WTC11 (cell line): ENCODE data around the gene FALEC. TPM values are rescaled to one million over a fixed set of nuclear protein-coding genes. Genes with fewer than 3 reads are reported as not detected.

ENCODE experiments used
- ATAC-seq: fragments of 200-7000 bp; cut with Tn5 transposase; 2 replicates; pipeline ENCODE4 v1.10.0; 2021; ENCODE audit warnings: mild to moderate bottlenecking, moderate library complexity
- CTCF ChIA-PET: fragments of 300-600 bp; sonication (Branson Sonifier 250); formaldehyde crosslinking; loops from one replicate; lab custom pipeline; 2021; ENCODE audit warnings: antibody characterized with exemption; lab: Charles Lee
- POLR2A ChIA-PET: fragments of 350-600 bp; sonication (Branson Sonifier 250); formaldehyde crosslinking; loops from one replicate; lab custom pipeline; 2021; ENCODE audit warnings: antibody characterized with exemption; lab: Charles Lee
- DNase-seq: peaks from one replicate; pipeline ENCODE4 v3.0.0; 2021; ENCODE audit warnings: low spot score
- H3K27ac Mint-ChIP-seq: 2 replicates; pipeline ENCODE4 v1.8.0; 2021; ENCODE audit warnings: mixed read lengths
- H3K27me3 Mint-ChIP-seq: 2 replicates; pipeline ENCODE4 v1.8.0; 2021; ENCODE audit warnings: low read depth, mild to moderate bottlenecking, moderate library complexity, mixed read lengths
- H3K36me3 Mint-ChIP-seq: 2 replicates; pipeline ENCODE4 v1.8.0; 2021; ENCODE audit warnings: mixed read lengths
- H3K4me1 Mint-ChIP-seq: 2 replicates; pipeline ENCODE4 v1.8.0; 2022; ENCODE audit warnings: mixed read lengths
- H3K4me3 Mint-ChIP-seq: 2 replicates; pipeline ENCODE4 v1.8.0; 2021; ENCODE audit warnings: mild to moderate bottlenecking, moderate library complexity, mixed read lengths
- H3K9me3 Mint-ChIP-seq: 2 replicates; pipeline ENCODE4 v1.8.0; 2021; ENCODE audit warnings: mixed read lengths
- CBFB ChIP-seq: sonication (generic); formaldehyde crosslinking; IDR thresholded peaks from 2 replicates; pipeline ENCODE4 v1.8.1; 2022; ENCODE audit warnings: mild to moderate bottlenecking, low read depth, missing genetic modification reagents
- CREB1 ChIP-seq: sonication (generic); formaldehyde crosslinking; IDR thresholded peaks from 2 replicates; pipeline ENCODE4 v1.8.0; 2023; ENCODE audit warnings: mild to moderate bottlenecking, missing genetic modification reagents
- CREM ChIP-seq: sonication (generic); formaldehyde crosslinking; IDR thresholded peaks from 2 replicates; pipeline ENCODE4 v1.8.1; 2022; ENCODE audit warnings: mild to moderate bottlenecking, missing genetic modification reagents, moderate library complexity
- FOXJ3 ChIP-seq: sonication (generic); formaldehyde crosslinking; IDR thresholded peaks from 2 replicates; pipeline ENCODE4 v1.9.0; 2021; ENCODE audit warnings: missing genetic modification reagents, mild to moderate bottlenecking, borderline replicate concordance
- GRHL2 ChIP-seq: fragments of 250-450 bp; sonication (Bioruptor Pico); IDR thresholded peaks from 2 replicates; pipeline ENCODE4 v1.8.0; 2022; ENCODE audit warnings: mild to moderate bottlenecking, moderate library complexity; ENCODE audit not compliant: insufficient replicate concordance, severe bottlenecking
- KAT7 ChIP-seq: sonication (generic); formaldehyde crosslinking; IDR thresholded peaks from 2 replicates; pipeline ENCODE4 v1.8.1; 2023; ENCODE audit warnings: missing genetic modification reagents, mild to moderate bottlenecking, borderline replicate concordance
- SMAD3 ChIP-seq: sonication (generic); formaldehyde crosslinking; IDR thresholded peaks from 2 replicates; pipeline ENCODE4 v1.8.0; 2022; ENCODE audit warnings: missing genetic modification reagents, mild to moderate bottlenecking, borderline replicate concordance
- TEAD1 ChIP-seq: sonication (generic); formaldehyde crosslinking; IDR thresholded peaks from 2 replicates; pipeline ENCODE4 v1.8.0; 2022; ENCODE audit warnings: mild to moderate bottlenecking, missing genetic modification reagents
- TEAD4 ChIP-seq: sonication (generic); formaldehyde crosslinking; IDR thresholded peaks from 2 replicates; pipeline ENCODE4 v1.8.0; 2022; ENCODE audit warnings: mild to moderate bottlenecking, missing genetic modification reagents
- TP53 ChIP-seq: sonication (generic); formaldehyde crosslinking; IDR thresholded peaks from 2 replicates; pipeline ENCODE4 v1.8.1; 2023; ENCODE audit warnings: mild to moderate bottlenecking, missing genetic modification reagents
- ZNF232 ChIP-seq: sonication (generic); formaldehyde crosslinking; IDR thresholded peaks from 2 replicates; pipeline ENCODE4 v1.8.0; 2022; ENCODE audit warnings: mild to moderate bottlenecking, missing genetic modification reagents
- ZNF416 ChIP-seq: fragments of 250-450 bp; sonication (Bioruptor Pico); IDR thresholded peaks from 2 replicates; pipeline ENCODE4 v1.9.0; 2021; ENCODE audit warnings: mild to moderate bottlenecking, inconsistent platforms
- total RNA-seq: library from RNA; stranded (reverse); gene quantifications from 3 replicates; pipeline ENCODE4 v1.2.3, GENCODE V29; 2021
- TF ChIP-seq, protein P1 (sequence below): sonication (generic); formaldehyde crosslinking; IDR thresholded peaks from 2 replicates; pipeline ENCODE4 v1.8.1; 2023; ENCODE audit warnings: mild to moderate bottlenecking, missing genetic modification reagents
- TF ChIP-seq, protein P2 (sequence below): fragments of 250-450 bp; sonication (Bioruptor Pico); IDR thresholded peaks from 2 replicates; pipeline ENCODE4 v1.9.0; 2021; ENCODE audit warnings: mild to moderate bottlenecking
- TF ChIP-seq, protein P3 (sequence below): sonication (generic); formaldehyde crosslinking; IDR thresholded peaks from 2 replicates; pipeline ENCODE4 v1.8.1; 2023; ENCODE audit warnings: mild to moderate bottlenecking, moderate library complexity, missing genetic modification reagents
- TF ChIP-seq, protein P4 (sequence below): sonication (generic); formaldehyde crosslinking; IDR thresholded peaks from 2 replicates; pipeline ENCODE4 v1.8.1; 2023; ENCODE audit warnings: mild to moderate bottlenecking, missing genetic modification reagents
- TF ChIP-seq, protein P5 (sequence below): sonication (generic); formaldehyde crosslinking; conservative IDR thresholded peaks from 2 replicates; pipeline ENCODE4 v1.8.1; 2022; ENCODE audit warnings: mild to moderate bottlenecking, missing genetic modification reagents

The FALEC gene
- total RNA-seq, 1 experiment from 2014 or later: 1.2 TPM

DNA sequence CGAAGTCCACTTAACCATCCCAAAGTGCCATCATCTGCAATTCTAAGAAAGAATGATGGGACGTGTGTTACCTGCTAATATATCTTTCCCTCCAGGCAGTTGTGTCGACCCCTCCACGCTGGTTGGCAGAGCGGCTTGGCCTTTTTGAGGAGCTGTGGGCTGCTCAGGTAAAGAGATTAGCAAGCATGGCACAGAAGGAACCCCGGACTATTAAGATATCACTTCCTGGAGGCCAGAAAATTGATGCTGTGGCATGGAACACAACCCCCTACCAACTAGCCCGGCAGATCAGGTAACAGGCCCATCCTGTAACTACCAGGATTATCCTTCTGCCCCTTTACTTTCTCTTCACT, 27.8 kb upstream of the FALEC start:
- no peak for ATAC-seq
- CTCF ChIA-PET: interaction anchor here (1.5 to 2.7 kb wide), 3 partner anchors 27 to 73 kb away, joined by 4 to 7 read pairs (median 5); partner anchors contain the start of gene FALEC
- no peak for DNase-seq
- Mint-ChIP-seq H3K4me1 (peaks cover 5% of the 10 kb centered on the region; the same call in 1 of the 2 replicates), H3K4me3 (peak overlapping the region; percentile 99), H3K27me3 (no peaks in the 10 kb centered on the region)
- no peak for TF ChIP-seq TEAD4 (CRISPR knock-in tag)
- no peak for TF ChIP-seq FOXJ3 (CRISPR knock-in tag)
- no peak for TF ChIP-seq KAT7 (CRISPR knock-in tag)
- TF ChIP-seq CBFB (CRISPR knock-in tag): no peak
- TF ChIP-seq SMAD3 (CRISPR knock-in tag): no peak
- TF ChIP-seq GRHL2 (CRISPR knock-in tag): no peak
- no peak for TF ChIP-seq CREB1 (CRISPR knock-in tag)
- no peak for TF ChIP-seq CREM (CRISPR knock-in tag)
- no peak for TF ChIP-seq ZNF232
- no peak for TF ChIP-seq TEAD1 (CRISPR knock-in tag)
- TF ChIP-seq ZNF416 (CRISPR knock-in tag): no peak
- TF ChIP-seq, all 79 proteins: peak for 0
- Mint-ChIP-seq H3K36me3 (peaks cover 32% of the 10 kb centered on the region), H3K27ac (peak overlapping the region; percentile 89), H3K9me3 (no peaks in the 10 kb centered on the region)
- POLR2A ChIA-PET: interaction anchor here (1.1 kb wide), 1 partner anchor 45 kb away, joined by 3 read pairs; no protein-coding TSS in a partner anchor

DNA sequence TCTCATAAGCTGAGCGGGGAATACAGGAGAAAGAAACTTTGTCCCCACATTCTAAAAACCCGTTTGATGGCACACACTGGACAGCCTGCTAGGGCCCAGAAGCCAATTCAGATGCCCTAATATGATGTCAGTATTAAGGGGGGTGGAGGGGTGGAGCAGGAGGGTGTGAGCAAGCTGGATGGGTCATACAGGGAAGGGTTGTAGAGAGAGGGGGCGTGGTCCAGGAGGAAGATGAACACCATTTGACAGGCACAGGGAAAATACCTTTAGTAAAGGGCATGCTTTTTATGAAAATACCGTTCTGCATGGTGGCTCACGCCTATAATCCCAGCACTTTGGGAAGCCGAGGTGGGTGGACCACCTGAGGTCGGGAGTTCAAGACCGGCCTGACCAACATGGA, 22.4 kb upstream of the FALEC start:
- peaks cover 63% of the 10 kb centered on the region for H3K36me3 Mint-ChIP-seq
- ATAC-seq: no peak
- no peak overlapping the region for H3K27ac Mint-ChIP-seq
- peak; percentile 3 for DNase-seq
- H3K4me1 Mint-ChIP-seq: 0 out of 2 replicates have a peak, but pooled peaks cover 2% of the 10 kb centered on the region
- no peaks in the 10 kb centered on the region for H3K27me3 Mint-ChIP-seq
- ChIA-PET POLR2A (no interaction called here), CTCF (no interaction called here)
- TF ChIP-seq, protein P1, sequence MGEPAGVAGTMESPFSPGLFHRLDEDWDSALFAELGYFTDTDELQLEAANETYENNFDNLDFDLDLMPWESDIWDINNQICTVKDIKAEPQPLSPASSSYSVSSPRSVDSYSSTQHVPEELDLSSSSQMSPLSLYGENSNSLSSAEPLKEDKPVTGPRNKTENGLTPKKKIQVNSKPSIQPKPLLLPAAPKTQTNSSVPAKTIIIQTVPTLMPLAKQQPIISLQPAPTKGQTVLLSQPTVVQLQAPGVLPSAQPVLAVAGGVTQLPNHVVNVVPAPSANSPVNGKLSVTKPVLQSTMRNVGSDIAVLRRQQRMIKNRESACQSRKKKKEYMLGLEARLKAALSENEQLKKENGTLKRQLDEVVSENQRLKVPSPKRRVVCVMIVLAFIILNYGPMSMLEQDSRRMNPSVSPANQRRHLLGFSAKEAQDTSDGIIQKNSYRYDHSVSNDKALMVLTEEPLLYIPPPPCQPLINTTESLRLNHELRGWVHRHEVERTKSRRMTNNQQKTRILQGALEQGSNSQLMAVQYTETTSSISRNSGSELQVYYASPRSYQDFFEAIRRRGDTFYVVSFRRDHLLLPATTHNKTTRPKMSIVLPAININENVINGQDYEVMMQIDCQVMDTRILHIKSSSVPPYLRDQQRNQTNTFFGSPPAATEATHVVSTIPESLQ (CRISPR knock-in tag): no peak
- TF ChIP-seq, protein P2, sequence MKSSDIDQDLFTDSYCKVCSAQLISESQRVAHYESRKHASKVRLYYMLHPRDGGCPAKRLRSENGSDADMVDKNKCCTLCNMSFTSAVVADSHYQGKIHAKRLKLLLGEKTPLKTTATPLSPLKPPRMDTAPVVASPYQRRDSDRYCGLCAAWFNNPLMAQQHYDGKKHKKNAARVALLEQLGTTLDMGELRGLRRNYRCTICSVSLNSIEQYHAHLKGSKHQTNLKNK (CRISPR knock-in tag): no peak
- TF ChIP-seq, protein P3, sequence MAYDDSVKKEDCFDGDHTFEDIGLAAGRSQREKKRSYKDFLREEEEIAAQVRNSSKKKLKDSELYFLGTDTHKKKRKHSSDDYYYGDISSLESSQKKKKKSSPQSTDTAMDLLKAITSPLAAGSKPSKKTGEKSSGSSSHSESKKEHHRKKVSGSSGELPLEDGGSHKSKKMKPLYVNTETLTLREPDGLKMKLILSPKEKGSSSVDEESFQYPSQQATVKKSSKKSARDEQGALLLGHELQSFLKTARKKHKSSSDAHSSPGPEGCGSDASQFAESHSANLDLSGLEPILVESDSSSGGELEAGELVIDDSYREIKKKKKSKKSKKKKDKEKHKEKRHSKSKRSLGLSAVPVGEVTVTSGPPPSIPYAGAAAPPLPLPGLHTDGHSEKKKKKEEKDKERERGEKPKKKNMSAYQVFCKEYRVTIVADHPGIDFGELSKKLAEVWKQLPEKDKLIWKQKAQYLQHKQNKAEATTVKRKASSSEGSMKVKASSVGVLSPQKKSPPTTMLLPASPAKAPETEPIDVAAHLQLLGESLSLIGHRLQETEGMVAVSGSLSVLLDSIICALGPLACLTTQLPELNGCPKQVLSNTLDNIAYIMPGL: no peak
- TF ChIP-seq, protein P4, sequence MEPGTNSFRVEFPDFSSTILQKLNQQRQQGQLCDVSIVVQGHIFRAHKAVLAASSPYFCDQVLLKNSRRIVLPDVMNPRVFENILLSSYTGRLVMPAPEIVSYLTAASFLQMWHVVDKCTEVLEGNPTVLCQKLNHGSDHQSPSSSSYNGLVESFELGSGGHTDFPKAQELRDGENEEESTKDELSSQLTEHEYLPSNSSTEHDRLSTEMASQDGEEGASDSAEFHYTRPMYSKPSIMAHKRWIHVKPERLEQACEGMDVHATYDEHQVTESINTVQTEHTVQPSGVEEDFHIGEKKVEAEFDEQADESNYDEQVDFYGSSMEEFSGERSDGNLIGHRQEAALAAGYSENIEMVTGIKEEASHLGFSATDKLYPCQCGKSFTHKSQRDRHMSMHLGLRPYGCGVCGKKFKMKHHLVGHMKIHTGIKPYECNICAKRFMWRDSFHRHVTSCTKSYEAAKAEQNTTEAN (CRISPR knock-in tag): no peak
- TF ChIP-seq, protein P5, sequence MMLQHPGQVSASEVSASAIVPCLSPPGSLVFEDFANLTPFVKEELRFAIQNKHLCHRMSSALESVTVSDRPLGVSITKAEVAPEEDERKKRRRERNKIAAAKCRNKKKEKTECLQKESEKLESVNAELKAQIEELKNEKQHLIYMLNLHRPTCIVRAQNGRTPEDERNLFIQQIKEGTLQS (CRISPR knock-in tag): no peak
- TF ChIP-seq CREB1 (CRISPR knock-in tag): no peak
- no peaks in the 10 kb centered on the region for H3K9me3 Mint-ChIP-seq
- no peak overlapping the region for H3K4me3 Mint-ChIP-seq

DNA sequence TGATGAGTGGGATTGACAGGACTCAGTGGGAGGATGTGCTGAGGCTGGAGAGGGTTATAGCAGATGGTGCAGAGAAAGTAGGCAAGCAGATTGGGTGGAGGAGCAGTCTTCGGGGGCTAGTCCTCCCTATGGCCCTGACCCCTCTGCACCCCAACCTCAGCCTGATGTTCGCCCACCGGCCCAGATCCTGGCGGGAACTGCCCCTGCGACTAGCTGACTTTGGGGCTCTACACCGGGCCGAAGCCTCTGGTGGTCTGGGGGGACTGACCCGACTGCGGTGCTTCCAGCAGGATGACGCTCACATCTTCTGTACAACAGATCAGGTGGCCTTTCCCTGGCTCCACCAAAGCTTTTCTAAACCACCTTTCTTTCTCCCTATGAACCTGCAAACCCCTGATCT, 17.2 kb upstream of the FALEC start:
- no peaks in the 10 kb centered on the region for H3K9me3 Mint-ChIP-seq
- no peak for ATAC-seq
- H3K27ac Mint-ChIP-seq: no peak overlapping the region
- TF ChIP-seq TP53: no peak
- TF ChIP-seq, protein P4 (CRISPR knock-in tag): no peak
- TF ChIP-seq, all 79 proteins: peak for 0
- no peaks in the 10 kb centered on the region for H3K27me3 Mint-ChIP-seq
- DNase-seq: no peak
- no peak overlapping the region for H3K4me3 Mint-ChIP-seq
- POLR2A ChIA-PET: no interaction called here
- CTCF ChIA-PET: no interaction called here
- peaks cover 56% of the 10 kb centered on the region for H3K36me3 Mint-ChIP-seq
- H3K4me1 Mint-ChIP-seq: no peaks in the 10 kb centered on the region
